ENCODE results near the gene MAGI1.

GRCh38 chr3:65955792-65956477, 82.8 kb downstream of the MAGI1 start:
- TF ChIP-seq CTCF (IDR thresholded peaks at IDR 0.05; ENCODE audit: insufficient read depth, low read length, poor library complexity, severe bottlenecking) (no peak), EZH2phosphoT487 (conservative IDR thresholded peaks at IDR 0.05; ENCODE audit: low read length) (no peak)
